ENCODE measurements around the gene AGAP5.
"Not testable (repeated sequence)": the region's sequence is repeated elsewhere in the genome, so short reads cannot be mapped to it uniquely, and the experiment has no call there.

AGAP5 gene

DNA sequence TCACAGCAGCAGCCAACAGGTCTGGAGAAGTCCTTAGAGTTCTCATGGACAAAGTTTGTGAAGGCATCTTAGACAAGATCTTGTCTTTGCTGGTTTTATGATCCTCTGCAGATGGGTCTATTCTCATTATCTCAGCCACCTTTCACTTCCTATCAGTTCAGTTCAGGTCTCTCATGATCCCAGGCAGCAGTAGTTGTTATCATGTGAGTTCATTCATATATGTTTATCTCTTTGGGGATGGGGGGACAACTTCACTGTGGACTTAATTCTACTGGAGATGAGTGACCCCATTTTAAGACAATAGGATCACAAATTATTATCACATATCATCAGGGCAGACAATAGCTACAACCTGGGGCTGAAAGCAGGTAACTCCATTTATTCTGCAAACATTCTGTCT is 6.0 kb upstream of the AGAP5 start:
- ATAC-seq (ENCODE audit: low read depth); DNase-seq (ENCODE audit: low spot score in 2 of 2); H3K27ac Mint-ChIP-seq: not testable (repeated sequence)

GRCh38 chr10:73698819-73699218 is 910 bp upstream of the AGAP5 start:
- H3K4me1 Mint-ChIP-seq; H3K27me3 Mint-ChIP-seq; ATAC-seq (ENCODE audit: low read depth); H3K4me3 Mint-ChIP-seq; H3K9me3 Mint-ChIP-seq; H3K27ac Mint-ChIP-seq; DNase-seq (ENCODE audit: low spot score in 2 of 2): not testable (repeated sequence)
- H3K36me3 Mint-ChIP-seq = peaks cover 14% of the 10 kb centered on the region

More for the DNA sequence above, 6.0 kb upstream of the AGAP5 start:
- H3K9me3 Mint-ChIP-seq, H3K4me3 Mint-ChIP-seq, H3K4me1 Mint-ChIP-seq, H3K27me3 Mint-ChIP-seq: not testable (repeated sequence)
- H3K36me3 Mint-ChIP-seq = peaks cover 16% of the 10 kb centered on the region

GRCh38 chr10:73695302-73695701 is 2.6 kb downstream of the AGAP5 start:
- not testable (repeated sequence) for H3K4me1 Mint-ChIP-seq; H3K27ac Mint-ChIP-seq; H3K27me3 Mint-ChIP-seq; H3K36me3 Mint-ChIP-seq; H3K4me3 Mint-ChIP-seq; ATAC-seq (ENCODE audit: low read depth); DNase-seq (ENCODE audit: low spot score in 2 of 2); H3K9me3 Mint-ChIP-seq

GRCh38 chr10:73690755-73691154 is 7.2 kb downstream of the AGAP5 start:
- DNase-seq (ENCODE audit: low spot score in 2 of 2); H3K9me3 Mint-ChIP-seq; H3K4me1 Mint-ChIP-seq; H3K36me3 Mint-ChIP-seq; H3K27ac Mint-ChIP-seq; H3K27me3 Mint-ChIP-seq; ATAC-seq (ENCODE audit: low read depth); H3K4me3 Mint-ChIP-seq: not testable (repeated sequence)

DNA sequence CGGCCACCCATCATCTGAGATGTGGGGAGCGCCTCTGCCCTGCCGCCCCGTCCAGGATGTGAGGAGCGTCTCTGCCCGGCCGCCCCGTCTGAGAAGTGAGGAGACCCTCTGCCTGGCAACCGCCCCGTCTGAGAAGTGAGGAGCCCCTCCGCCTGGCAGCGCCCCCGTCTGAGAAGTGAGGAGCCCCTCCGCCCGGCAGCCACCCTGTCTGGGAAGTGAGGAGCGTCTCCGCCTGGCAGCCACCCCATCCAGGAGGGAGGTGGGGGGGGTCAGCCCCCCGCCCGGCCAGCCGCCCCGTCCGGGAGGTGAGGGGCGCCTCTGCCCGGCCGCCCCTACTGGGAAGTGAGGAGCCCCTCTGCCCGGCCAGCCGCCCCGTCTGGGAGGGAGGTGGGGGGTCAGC is 8.3 kb downstream of the AGAP5 start:
- H3K4me1 Mint-ChIP-seq; H3K27me3 Mint-ChIP-seq; H3K27ac Mint-ChIP-seq; H3K4me3 Mint-ChIP-seq; DNase-seq (ENCODE audit: low spot score in 2 of 2); H3K9me3 Mint-ChIP-seq; ATAC-seq (ENCODE audit: low read depth); H3K36me3 Mint-ChIP-seq: not testable (repeated sequence)

DNA sequence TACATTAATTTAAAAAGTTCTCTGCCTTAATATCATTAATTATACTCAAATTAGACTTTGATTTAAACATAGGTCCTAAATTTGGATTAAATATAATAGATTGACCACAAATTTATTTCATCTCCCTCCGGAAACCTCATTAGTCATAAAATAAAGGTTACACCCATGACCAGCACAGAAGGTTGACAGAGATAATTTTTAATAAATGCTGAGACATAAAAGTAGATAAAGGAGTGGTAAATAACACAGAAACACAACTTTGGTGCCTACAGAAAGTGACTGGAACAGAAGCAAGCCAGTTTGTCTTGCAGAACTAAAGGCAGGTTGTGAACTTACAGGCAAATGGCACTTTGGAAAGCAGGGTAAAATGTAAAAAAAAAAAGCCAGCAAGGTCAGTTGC is 10.3 kb downstream of the AGAP5 start:
- not testable (repeated sequence) for ATAC-seq (ENCODE audit: low read depth); H3K4me1 Mint-ChIP-seq; H3K27me3 Mint-ChIP-seq; DNase-seq (ENCODE audit: low spot score in 2 of 2); H3K27ac Mint-ChIP-seq; H3K36me3 Mint-ChIP-seq; H3K4me3 Mint-ChIP-seq; H3K9me3 Mint-ChIP-seq

DNA sequence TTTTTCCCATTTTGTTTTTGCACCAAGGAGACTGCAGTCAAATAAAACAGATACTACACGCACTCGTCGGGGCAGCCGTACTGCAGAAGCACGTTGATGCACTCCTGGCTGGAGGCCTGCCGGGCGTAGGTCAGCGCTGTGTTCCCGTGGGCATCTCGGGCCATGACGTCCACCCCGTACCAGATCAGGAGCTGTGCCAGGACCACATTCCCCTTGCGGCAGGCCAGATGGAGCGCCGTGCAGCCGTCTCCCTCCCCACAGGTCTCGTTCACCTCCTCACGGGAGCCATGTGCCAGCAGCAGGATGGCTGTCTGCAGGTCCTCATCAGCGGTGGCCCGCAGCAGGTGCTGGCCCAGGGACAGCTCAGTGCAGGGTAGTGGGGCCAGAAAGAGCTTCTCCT is 23.4 kb downstream of the AGAP5 start:
- ATAC-seq (ENCODE audit: low read depth); H3K27ac Mint-ChIP-seq; H3K4me1 Mint-ChIP-seq; H3K4me3 Mint-ChIP-seq; H3K9me3 Mint-ChIP-seq; DNase-seq (ENCODE audit: low spot score in 2 of 2); H3K36me3 Mint-ChIP-seq; H3K27me3 Mint-ChIP-seq: not testable (repeated sequence)

DNA sequence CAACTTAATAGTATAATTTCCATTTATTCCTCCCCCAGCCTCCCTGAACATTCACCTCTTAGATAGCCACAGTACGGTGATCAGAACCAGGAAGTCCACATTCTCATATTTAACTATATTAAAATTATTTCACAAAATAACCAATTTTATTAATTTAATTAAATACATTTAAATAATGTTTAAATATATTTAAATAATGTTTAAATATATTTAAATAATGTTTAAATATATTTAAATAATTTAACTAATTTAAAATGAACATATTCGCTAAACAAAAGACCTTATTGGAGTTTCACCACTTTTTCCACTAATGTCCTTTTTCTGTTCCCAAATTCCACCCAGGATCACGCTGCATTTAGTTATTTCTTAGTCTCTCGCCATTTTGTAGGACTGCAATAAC is 29.5 kb downstream of the AGAP5 start:
- not testable (repeated sequence) for H3K4me3 Mint-ChIP-seq; ATAC-seq (ENCODE audit: low read depth); H3K36me3 Mint-ChIP-seq; H3K27me3 Mint-ChIP-seq; H3K9me3 Mint-ChIP-seq; H3K27ac Mint-ChIP-seq; H3K4me1 Mint-ChIP-seq; DNase-seq (ENCODE audit: low spot score in 2 of 2)

- H3K36me3 Mint-ChIP-seq; H3K9me3 Mint-ChIP-seq; ATAC-seq (ENCODE audit: low read depth); H3K4me3 Mint-ChIP-seq; DNase-seq (ENCODE audit: low spot score in 2 of 2); H3K4me1 Mint-ChIP-seq; H3K27me3 Mint-ChIP-seq; H3K27ac Mint-ChIP-seq: not testable (repeated sequence)
These were observed 31.6 kb downstream of the AGAP5 start for GRCh38 chr10:73666153-73666809.

DNA sequence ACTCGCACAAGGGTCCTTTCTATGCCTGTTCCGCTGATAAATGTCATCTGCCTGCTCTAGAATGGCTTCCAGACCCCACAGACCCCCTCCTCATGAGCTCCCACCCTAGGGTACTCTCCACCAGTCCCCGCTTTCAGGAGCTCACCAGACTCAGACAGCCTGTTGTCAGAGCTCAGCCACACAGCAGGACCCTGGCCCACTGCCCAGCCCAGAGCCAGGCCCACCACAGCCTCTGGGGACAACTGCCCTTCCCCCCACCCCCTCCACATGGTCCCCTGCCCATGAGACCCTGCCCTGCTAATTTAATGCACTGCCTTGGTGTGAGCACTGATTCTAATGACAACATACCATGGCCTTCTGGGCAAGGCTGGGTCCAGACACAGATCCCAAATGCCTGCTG is 32.3 kb downstream of the AGAP5 start:
- H3K9me3 Mint-ChIP-seq; H3K4me3 Mint-ChIP-seq; H3K36me3 Mint-ChIP-seq; H3K4me1 Mint-ChIP-seq; H3K27ac Mint-ChIP-seq; DNase-seq (ENCODE audit: low spot score in 2 of 2); H3K27me3 Mint-ChIP-seq; ATAC-seq (ENCODE audit: low read depth): not testable (repeated sequence)

DNA sequence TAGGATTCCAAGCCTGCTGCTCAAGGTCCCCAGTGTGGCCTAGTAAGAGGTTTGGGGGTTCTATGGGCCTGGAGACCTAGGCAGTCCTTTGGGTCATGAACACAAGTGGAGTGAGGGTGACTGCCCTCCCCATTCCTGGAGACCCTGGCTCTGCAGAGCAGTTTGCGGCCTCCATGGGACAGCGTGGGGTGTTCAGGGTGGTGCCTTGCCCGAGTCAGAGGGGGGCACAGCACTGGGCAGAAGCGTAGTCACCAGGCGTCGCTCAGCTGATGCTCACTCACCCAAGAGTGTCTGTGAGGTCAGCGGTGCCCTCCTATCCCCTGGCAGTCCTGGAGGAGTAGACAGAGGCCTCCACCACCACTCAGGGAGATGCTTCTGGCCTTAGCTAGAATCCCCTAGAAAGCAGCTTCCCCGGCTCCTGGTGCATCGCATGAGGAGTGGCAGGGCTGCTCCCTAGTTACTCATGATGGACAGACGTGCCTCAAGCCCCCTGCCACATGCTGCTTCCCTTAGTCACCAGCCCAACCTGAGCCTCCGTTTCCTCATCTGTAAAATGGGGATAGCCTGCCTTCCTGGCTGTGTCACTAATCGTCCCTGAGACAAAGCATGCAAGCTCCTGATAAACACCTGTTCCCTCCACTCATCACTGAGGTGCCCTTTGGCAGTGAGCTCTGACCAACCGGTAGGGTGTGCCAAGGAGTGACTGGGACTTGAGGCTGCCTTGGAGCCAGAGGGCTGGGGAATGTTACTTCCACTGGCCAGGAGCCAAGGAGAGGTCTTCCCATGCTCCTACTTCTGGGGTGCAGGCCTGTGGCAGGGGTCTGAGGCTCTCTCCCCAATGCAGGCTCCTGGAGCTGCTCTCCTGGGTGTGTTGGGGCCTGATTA is 33.5 kb downstream of the AGAP5 start:
- not testable (repeated sequence) for H3K4me1 Mint-ChIP-seq; H3K9me3 Mint-ChIP-seq; ATAC-seq (ENCODE audit: low read depth); H3K4me3 Mint-ChIP-seq; H3K27ac Mint-ChIP-seq; H3K36me3 Mint-ChIP-seq; DNase-seq (ENCODE audit: low spot score in 2 of 2); H3K27me3 Mint-ChIP-seq

- H3K27ac Mint-ChIP-seq; H3K4me1 Mint-ChIP-seq; ATAC-seq (ENCODE audit: low read depth); H3K27me3 Mint-ChIP-seq; H3K4me3 Mint-ChIP-seq; DNase-seq (ENCODE audit: low spot score in 2 of 2); H3K9me3 Mint-ChIP-seq; H3K36me3 Mint-ChIP-seq: not testable (repeated sequence)
These were observed 34.3 kb downstream of the AGAP5 start for GRCh38 chr10:73663621-73664020.

DNA sequence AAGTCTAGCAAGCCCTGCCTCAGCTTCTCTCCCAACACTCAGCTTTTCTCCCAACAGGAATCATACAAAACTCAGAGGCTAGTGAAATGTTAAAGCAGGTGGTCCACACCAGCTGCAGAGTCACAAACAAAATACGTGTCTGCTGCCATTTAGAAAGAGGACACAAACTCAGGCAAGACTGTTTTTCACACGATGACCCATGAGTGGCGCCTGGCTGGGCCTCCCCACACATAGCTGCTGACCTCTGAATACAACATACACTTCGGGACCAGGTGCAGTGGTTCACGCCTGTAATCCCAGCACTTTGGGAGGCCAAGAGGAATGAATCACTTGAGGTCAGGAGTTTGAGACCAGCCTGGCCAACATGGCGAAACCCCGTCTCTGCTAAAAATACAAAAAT is 35.2 kb downstream of the AGAP5 start:
- not testable (repeated sequence) for H3K27ac Mint-ChIP-seq; H3K4me3 Mint-ChIP-seq; H3K9me3 Mint-ChIP-seq; H3K36me3 Mint-ChIP-seq; H3K4me1 Mint-ChIP-seq; ATAC-seq (ENCODE audit: low read depth); H3K27me3 Mint-ChIP-seq; DNase-seq (ENCODE audit: low spot score in 2 of 2)

- Mint-ChIP-seq H3K27ac (no peak within 1 kb of the TSS), H3K4me1 (no peaks in the 10 kb centered on the region), H3K9me3 (no peaks in the 10 kb centered on the region), H3K4me3 (no peak within 1 kb of the TSS), H3K27me3 (peaks cover 10% of the 10 kb centered on the region), H3K36me3 (no peaks in the 10 kb centered on the region)
- no peak for ATAC-seq (ENCODE audit: low read depth)
- no peak for DNase-seq (ENCODE audit: low spot score in 2 of 2)
These were observed 42.0 kb downstream of the AGAP5 start, which contains the start of gene SYNPO2L for GRCh38 chr10:73655990-73656298. SYNPO2L (minus strand) TSS chr10:73656029; CDS start chr10:73655922, 107 bp downstream.
